HG02759 (cell line): ENCODE measurements around the gene CSF1R.
A peak's percentile ranks its signal among the peaks of the same experiment; 100 is the strongest.
"Not testable (repeated sequence)": the region's sequence is repeated elsewhere in the genome, so short reads cannot be mapped to it uniquely, and the experiment has no call there.

Experiments used
- ATAC-seq: cut with Tn5 transposase; IDR thresholded peaks from one replicate; pipeline ENCODE4 v1.9.1; 2021; ENCODE audit warnings: mild to moderate bottlenecking, moderate library complexity; ENCODE audit not compliant: unreplicated experiment

CSF1R gene

DNA sequence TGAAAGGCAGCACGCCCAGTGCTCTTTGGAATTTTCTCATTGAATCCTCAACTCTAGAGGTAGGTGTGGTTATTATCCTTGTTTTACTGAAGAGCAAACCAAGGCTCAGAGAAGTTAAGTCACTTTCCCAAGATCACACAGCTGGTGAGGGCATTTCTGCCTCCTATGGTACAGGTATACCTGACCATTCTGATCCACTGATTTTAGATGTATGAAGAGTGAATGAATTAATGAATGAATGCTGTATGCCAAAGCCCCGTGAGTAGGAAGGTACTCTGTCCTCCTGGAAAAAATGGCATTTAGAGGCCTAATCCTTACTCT is 18.2 kb upstream of the CSF1R start:
- no peak for ATAC-seq

DNA sequence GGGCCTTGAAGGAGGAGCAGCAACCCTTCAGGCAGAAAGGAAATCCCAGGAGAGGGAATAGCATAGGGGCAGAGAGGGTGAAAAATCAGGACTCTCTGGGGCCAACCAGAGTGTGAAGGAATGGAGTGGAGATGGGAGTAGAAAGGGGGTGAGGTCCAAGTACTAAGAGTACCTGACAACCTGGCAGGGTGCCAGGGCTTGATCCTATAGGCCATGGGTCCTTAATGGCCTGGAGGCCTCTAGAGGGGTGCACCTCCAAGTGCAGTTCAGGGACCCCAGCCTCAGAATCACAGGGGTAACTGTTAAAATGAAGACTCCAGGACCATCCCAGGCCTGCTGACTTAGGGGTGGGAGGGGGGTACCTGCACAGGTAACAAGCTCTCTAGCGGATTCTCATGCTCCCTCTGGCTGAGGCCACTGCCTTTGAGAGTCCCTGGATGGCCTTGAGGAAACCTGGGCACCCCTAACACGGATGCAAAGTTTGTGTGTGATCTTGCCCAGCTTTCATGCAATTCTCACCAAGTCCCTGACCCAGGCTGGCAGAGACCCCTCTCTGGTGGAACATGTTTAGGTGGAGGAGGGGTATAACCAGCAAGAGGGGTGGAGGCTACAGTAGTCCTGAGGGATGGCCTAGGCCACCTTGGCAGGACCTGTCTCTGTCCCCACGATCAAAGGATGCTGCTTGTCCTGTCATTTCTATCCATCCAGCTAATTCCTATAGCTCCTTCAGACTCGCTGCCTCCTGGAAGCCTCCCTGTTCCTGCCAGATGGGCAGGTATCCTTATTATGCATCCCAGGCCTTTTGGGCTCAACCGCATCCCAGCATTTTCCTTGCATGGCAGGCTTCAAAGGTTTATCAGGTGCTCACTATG is 17.6 kb upstream of the CSF1R start:
- no peak for ATAC-seq

DNA sequence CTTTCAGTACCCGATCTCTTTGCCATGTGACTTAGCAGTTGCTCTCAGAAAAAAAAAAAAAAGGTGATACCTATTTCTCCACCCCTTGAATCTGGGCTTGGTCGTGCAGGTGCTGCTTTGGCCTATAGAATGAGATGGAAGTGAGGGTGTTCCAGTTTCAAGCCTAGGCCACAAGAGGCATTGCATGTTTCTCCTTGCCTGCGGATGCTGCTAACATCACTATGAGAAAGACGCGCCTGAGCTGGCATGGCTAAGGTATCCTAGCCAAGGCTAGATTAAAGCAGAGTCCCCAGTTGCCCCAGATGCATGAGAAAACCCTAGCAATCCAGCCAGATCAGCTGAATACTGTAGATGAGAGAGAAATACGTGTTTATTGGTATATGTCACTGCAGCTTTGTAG is 14.7 kb upstream of the CSF1R start:
- ATAC-seq, result no peak

DNA sequence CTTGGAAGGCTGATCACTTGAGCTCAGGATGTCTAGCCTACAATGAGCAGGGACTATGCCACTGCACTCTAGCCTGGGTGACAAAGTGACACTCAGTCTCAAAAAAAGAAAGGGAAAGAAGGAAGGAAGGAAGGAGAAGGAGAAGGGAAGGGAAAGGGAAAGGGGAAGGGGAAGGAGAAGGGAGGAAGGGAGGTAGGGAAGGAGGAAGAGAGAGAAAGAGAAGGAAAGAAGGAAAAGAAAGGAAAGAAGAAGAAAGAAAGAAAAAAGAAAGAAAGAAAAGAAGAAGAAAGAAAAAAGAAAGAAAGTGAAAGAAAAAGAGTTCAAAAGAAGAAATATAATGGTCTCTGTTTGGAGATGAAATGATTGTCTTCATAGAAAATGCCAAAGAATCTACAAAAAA is 10.8 kb upstream of the CSF1R start:
- no peak for ATAC-seq

DNA sequence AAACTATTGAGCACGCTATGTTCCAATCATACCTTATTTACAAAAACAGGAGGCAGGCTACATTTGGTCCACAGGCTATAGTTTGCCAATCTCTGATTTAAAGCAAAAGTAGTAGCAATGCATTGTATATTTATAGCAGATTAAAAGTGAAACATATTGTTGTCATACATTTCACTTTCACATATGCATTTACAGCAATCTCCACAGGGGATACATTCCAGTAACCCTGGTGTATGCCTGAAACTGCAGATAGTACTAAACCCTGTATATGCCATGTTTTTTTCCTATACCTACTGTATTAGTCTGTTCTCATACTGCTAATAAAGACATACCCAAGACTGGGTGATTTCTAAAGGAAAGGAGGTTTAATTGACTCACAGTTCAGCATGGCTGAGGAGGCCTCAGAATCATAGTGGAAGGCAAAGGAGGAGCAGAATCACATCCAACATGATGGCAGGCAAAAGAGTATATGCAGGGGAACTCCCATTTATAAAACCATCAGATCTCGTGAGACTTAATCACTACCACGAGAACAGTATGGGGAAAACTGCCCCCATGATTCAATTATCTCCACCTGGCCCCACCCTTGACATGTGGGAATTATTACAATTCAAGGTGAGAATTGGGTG is 5.9 kb upstream of the CSF1R start:
- ATAC-seq, result no peak

DNA sequence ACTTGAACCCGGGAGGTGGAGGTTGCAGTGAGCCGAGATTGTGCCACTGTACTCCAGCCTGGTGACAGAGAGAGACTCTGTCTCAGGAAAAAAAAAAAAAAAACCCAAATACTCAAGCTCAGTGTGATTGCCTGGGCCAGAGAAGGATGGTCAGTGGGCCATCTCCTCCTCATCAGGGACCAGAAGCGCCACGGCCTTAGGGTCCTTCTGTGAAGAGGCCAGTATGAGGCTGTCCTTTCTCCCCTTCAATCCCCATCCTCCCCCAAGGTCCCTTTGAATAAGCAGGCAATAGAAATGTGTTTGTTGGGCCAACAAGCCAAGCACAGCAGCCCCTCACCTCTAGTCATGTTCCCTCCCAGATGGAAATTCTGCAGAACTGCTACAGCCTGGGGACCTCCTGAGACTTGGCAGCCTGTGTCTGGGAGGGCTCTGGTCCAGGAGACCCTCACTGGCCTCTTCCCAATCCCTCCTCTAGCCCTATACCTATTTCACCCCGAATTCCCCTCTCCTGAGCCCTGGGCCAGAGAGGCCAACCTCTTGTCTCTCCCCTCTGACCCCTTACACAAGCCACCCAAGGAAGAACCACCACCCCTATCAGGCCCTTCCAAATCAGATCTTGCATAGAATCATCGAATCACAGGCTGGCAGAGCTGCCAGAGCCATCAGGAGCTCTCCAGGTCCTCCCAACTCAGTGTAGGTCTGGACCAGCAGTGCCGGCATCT is 1.0 kb downstream of the CSF1R start:
- ATAC-seq, result no peak

DNA sequence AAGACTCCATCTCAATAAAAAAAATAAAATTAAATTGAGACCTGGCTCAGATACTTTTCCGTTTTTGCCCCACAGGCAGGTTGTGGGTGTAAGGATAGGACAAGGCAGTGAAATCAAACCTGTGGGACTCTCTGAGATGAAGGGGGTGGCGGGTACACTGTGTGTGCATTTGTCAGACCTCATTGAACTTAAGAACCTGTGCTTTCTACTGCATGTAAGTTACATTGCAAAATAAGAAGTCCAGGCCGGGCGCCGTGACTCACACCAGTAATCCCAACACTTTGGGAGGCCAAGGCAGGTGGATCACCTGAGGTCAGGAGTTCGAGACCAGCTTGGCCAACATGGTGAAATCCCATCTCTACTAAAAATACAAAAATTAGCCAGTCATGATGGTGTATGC is 1.6 kb downstream of the CSF1R start:
- not testable (repeated sequence) for ATAC-seq

DNA sequence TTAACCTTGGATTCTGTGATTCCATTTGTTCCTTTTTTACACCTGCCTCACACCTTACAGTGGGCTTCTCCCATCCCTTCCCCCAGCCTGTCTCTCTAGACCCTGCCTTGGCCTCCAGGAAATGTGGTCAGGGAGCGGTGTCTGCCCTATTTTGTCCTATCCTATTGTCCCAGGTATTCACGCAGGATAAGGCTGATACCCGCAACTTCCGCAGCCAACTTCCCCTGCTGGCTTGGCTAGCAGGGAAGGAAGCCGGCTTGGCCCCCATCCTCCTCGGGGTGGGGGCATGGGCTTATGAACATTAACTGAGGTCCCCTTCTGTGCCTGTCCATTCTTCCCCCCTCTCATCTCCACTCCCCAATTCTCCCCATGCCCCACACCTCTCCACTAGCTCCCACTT is 3.5 kb downstream of the CSF1R start:
- no peak for ATAC-seq

DNA sequence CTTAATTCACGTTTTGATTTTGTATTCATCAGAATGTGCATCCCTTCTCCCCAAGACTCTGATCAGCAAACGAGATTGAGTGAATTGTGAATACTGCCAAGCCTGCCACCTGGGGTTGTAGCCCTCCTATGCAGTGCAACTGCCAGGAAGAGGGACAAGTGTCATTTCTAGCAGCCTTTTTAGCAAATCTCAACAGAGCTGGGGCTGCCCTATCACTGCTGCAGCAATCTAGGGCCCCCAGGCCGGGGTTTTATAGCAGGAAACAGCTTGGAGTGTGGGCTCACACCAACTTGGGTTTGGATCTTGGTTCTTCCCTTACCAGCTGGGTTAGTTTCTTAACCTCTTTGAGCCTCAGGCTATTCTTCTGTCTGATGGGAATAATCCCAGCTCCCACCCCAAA is 4.0 kb downstream of the CSF1R start:
- peak; percentile 16 for ATAC-seq

DNA sequence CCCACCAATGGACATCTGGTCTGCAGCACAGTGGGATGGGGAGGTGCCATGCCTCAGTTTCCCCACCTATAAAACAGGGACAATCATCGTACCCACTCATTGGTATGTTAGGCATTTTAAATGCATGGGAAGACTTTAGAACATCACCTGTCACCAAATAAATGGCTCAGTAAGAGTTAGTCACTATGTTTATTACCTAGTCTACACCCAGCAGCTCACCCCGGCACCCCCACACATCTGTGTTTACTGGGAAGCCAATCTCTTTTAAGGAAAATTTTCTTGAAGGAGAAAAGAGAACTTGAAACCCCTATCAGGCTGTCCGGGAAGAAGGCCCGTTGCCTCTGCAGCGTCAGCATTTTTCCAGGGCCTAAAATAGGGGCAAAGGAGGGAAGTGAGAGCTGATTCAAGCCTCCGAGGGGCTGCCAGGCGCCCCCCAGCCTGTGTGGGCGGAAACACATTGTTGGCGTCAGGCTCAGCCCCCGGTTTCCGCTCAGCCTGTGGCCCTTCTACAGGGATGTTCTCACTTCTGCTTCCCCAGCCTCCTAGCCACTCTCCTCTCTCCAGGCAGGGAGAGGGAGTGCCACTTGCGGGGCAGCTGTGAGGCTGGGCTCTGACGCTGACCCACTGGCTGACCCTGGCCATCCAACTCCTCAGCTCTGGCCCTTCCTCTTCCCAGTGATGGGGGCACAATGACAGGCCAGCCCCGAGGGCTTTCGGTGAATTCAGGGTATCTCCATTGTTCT is 4.6 kb downstream of the CSF1R start:
- peak; percentile 90 for ATAC-seq

DNA sequence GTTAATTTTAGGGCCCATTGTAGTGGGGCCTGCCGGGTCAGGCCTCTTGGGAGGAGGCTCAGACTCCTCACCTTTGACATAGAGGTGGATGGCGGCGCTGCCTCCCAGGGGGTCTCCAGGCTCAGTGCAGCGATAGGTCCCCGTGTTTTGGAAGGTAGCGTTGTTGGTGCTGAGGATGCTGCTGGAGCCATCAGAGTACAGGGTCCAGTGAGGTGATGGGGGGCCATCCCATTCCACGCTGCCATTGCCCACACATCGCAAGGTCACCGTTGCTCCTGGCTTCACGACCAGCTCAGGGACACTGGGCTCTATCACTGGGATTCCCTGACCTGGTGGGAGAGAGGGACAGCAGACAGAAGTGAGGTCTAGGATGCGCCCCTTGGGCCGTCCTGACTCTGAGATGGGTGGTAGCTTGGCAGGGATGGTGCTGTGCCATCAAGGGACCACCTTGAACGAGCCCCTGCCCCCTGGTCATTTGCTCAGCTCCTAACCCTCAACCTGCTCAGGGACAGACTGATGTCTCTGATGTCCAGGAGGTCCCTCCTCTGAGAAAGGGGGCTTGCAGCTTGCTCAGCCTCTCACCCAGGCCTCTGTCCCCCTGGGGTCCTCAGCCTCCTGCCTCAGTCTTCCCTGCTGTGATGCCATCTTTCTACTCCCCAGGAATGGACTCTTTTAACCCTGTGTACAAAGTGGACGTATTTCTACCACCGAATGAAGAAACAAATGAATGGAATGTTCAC is 5.5 kb downstream of the CSF1R start:
- no peak for ATAC-seq

DNA sequence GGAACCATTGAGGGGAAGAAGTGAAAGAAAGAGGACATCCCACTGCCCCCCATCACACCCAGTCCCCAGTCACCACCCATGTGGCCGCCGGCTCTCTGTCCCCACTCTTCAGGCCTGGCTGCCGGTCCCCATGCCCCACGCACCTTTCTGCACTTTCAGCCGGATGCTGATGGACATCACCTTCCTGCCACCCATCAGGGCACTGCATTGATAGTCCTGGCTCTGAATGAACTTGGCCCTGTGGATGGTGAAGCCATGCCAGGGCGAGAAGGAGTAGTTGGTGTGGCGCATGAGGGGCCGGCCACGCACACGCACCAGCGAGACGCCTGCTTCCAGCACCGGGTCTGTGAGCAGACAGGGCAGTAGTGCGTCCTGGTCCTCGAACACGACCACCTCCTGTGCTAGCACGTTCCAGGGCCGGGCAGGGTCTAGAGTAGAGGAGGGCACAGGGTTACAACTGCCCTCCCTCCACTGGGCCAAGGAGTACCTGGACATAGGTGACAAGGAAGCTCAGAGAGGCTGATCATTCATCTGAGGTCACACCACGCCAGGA is 6.4 kb downstream of the CSF1R start:
- ATAC-seq, result no peak

DNA sequence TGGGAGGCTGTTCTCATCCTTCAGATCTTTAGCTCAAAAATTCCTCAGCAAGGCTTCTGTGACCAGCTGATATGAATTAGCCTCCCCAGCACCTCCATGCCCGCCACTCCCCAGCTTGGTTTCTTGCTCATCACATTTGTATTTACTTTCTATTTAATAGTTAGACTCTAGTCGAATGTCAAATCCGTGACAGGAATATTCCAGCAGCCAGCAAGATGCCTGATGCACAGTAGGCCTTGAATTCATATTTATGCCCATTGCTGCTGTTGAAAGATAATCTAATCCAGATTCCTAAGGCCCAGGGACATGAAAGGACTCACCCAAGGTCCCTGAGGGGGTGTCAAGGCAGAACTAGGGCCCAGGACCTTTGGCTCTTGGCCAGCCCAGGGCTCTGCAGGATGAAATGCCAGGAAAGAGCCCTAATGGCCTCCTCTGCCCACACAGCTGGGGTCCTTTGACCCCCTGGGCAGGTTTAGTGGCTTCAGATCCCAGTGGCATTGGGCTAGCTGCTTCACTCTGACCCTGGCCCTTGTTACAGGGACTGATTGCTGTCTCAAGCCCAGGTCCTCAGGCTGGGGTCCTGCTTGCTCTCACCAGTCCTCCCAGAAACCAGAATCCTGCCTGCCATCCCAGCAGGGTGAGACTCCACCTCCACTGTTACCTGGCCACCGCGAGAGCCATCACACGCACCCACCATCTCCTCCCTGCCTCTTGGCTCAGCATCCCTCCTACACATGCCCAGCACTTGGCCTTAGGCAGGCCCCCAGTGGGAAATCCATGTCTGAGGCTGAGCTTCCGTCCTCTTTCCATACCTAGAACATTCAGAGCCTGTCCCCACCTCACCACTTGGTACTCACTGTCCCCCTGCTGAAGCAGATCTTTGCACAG is 7.3 kb downstream of the CSF1R start:
- no peak for ATAC-seq

DNA sequence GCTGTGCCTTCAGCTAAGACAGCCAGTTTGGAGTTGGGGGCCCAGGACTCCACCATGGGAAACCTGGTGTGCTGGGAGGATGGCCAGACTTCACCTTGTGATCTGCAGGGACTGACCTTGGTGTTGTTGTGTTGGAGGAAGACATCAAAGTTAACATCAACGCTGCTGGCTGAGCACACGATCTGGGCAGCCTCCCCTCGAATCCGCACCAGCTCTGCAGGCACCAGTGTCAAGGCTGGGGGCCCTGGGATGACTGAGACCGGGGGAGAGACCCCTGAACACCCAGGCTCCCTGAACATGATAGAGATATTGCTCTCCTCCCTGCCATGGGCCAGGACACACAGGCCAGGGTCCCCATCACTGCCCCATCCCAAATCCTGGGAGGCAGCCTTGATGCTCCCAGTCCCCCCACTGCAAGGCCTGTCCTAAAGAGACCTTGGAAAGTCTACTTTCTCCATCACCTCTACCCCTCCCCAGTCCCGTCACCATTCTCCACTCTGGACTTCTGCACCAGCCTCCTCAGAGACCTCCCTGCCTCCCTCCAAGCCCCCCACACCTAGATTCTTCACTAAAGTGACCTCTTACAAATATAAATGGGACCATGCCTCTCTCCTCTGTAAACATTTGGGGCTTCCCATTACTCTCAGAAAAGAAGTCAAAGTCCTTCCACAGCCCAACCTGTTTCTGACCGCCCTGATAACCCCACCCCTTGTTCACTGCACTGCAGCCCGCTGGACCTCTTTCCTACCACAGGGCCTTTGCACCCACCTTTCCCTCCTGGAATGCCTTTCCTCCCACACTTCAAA is 8.2 kb downstream of the CSF1R start:
- ATAC-seq, result no peak

DNA sequence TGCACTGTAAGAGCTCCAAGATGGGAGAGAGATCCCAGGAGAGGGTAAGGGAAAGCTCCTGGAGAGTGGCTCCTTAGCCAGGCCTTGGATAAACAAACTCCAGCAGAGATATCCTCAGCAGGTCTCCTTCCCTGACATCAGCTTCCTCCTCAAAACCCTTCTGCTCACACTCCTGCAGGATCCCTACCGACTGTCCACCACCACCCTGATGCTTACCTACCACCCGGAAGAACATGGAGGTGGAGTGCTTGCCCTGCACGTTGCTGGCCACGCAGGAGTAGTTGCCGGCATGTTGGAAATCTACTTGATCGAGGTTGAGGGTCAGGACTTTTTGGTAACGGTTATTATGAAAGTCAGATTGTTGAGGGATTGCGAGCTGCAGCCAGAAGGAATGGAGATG is 9.3 kb downstream of the CSF1R start:
- no peak for ATAC-seq

DNA sequence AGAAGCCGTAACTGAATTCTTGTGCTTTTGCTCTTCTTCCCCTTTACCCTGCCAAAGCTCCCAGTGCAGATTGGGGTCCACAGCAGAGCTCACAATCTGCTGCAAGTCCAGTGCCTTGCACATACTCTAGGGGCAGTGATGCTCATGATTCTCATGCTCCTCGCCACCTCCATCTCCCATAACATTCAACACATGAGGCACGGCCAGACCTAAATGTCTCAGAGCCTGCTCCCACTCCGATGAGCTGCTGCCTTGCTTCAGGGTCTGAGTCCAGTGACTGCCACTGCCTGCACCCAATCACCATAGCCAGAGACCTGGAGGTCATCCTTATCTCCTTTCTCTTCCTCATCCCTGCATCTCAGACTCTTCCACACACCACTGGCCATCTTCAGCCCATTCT is 10.5 kb downstream of the CSF1R start:
- no peak for ATAC-seq

DNA sequence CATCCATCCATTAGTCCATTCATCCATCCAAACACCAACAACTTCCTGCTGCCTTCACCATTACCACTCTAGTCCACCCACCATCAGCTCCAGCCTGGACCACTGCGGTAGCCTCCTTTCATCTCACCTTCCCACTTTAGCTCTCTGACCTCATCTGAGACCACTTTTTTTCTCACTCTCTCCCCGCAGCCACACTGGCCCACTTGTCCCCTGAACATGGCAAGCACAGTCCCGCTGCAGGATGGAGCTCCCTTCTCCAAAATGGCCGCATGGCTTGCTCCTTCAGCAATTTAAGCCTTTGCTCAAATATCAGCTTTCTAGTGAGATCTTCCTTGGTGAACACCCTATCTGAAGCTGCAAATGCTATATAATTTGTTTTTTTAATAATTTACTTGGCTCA is 11.1 kb downstream of the CSF1R start:
- ATAC-seq, result no peak

DNA sequence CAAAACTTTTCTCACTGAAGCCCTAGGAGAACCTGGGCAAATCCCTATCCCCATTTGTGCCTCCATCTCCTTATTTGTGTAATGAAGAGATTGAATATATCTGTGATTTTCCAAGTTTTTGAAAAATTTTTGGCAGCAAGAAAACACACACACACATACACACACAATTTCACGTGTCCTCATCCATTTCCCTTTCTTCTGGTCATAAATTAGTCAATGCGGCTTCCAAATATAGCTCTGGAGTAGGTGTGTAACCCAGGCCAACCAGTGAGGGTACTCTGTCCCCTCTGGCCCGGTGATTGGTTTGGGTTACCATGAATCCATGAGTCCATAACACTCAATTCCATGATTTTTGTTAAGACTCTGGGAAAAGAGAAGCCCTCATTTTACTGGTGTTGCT is 12.7 kb downstream of the CSF1R start:
- no peak for ATAC-seq
